ENCODE measurements around the gene CLDN3. TPM values are rescaled to one million over a fixed set of nuclear protein-coding genes. Genes with fewer than 3 reads are reported as not detected.

CLDN3 gene
- total and polyA plus RNA-seq, 9 of the 15 experiments (the other 6 are each of a cell fraction or from before 2014, with no cell fraction given) = 0.29 TPM; not detected in 8

GRCh38 chr7:73721377-73721817, 48.7 kb downstream of the CLDN3 start:
- DNase-seq (ENCODE audit: extremely low read depth in 1 of 4, low spot score in 3 of 4) (no peak), FAIRE-seq (no peak), ATAC-seq (no peak)
- Histone ChIP-seq H4K20me1 (replicated peaks; ENCODE audit: control insufficient read depth, insufficient read depth, low read length) (peaks cover 21% of the 10 kb centered on the region), H3K27ac (ENCODE audit: extremely low read depth, low read depth, low read length) (no peak overlapping the region), H3K9me3 (replicated peaks; ENCODE audit: control insufficient read depth, insufficient read depth, low read depth, low read length) (no peaks in the 10 kb centered on the region), H3K4me2 (ENCODE audit: insufficient read depth, low read length) (no peak overlapping the region), H2AFZ (ENCODE audit: low read depth, low read length) (no peak overlapping the region), H3K9me1 (ENCODE audit: control insufficient read depth, insufficient read depth, low read length) (peaks cover under 1% of the 10 kb centered on the region), H3K79me2 (ENCODE audit: control insufficient read depth, insufficient read depth, low read length) (peaks cover 10% of the 10 kb centered on the region; the same call in 2 of the 3 replicates), H3K4me1 (replicated peaks in 1 of 2; ENCODE audit: control insufficient read depth in 2 of 2, insufficient read depth in 2 of 2, low read length in 2 of 2) (peaks cover 7 to 37% of the 10 kb centered on the region in 2 experiments), H3K9ac (ENCODE audit: insufficient read depth in 1 of 2, low read depth in 2 of 2, low read length in 2 of 2) (peak overlapping the region in 1 of 2 experiments; percentile 31; a peak in 1 of 4 replicates), H3K4me3 (no peak overlapping the region), H3K27me3 (ENCODE audit: control insufficient read depth in 2 of 2, insufficient read depth in 2 of 2, low read length in 2 of 2) (no peaks in the 10 kb centered on the region), H3K36me3 (ENCODE audit: control insufficient read depth, insufficient read depth, low read length) (no peaks in the 10 kb centered on the region)
- ChIA-PET CTCF (ENCODE audit: low intra/inter-chr PET ratio) (no interaction called here), POLR2A (interaction anchor here (0.6 to 0.8 kb wide), 2 partner anchors 18 to 129 kb away, joined by 3 read pairs; no protein-coding TSS in a partner anchor)
- in situ Hi-C loops (cut with MboI) = no loop called here
- 48% methylated on average over 3 of the region's 3 CpGs for WGBS (ENCODE audit: insufficient coverage, low coverage, missing lambda C conversion rate)
- BruUV-seq (replicated peaks) = no TSS peak
- intact Hi-C loops (cut with micrococcal nuclease) = no loop called here
- TF ChIP-seq PHB (CRISPR knock-in tag; IDR thresholded peaks at IDR 0.05) = no peak
- TF ChIP-seq EHMT2 (IDR thresholded peaks at IDR 0.05) = no peak
- TF ChIP-seq ZNF395 (CRISPR knock-in tag; IDR thresholded peaks at IDR 0.05) = no peak
- no peak for TF ChIP-seq COPS2 (conservative IDR thresholded peaks at IDR 0.05)
- TF ChIP-seq RBFOX2 (IDR thresholded peaks at IDR 0.05; ENCODE audit: low read depth, low read length) = no peak
- no peak for TF ChIP-seq ILF3 (IDR thresholded peaks at IDR 0.05; ENCODE audit: borderline replicate concordance)
- no peak for TF ChIP-seq HNRNPK (IDR thresholded peaks at IDR 0.05; ENCODE audit: low read depth, low read length, poor library complexity, severe bottlenecking)
- no peak for TF ChIP-seq CTCFL (IDR thresholded peaks at IDR 0.05; ENCODE audit: borderline replicate concordance, insufficient read depth, low read depth, low read length, poor library complexity, severe bottlenecking)
- no peak for TF ChIP-seq ARID4B (CRISPR knock-in tag; IDR thresholded peaks at IDR 0.05)
- TF ChIP-seq E4F1 (CRISPR knock-in tag; IDR thresholded peaks at IDR 0.05; ENCODE audit: borderline replicate concordance) = no peak
- TF ChIP-seq MAFG (tag; conservative IDR thresholded peaks at IDR 0.05) = no peak
- TF ChIP-seq ZSCAN29 (IDR thresholded peaks at IDR 0.05) = no peak
